NCI-H2107 (cell line): Measurements from ENCODE around the gene USP32.
"Not testable (repeated sequence)": the region's sequence is repeated elsewhere in the genome, so short reads cannot be mapped to it uniquely, and the experiment has no call there.

Experiments
- DNase-seq: peaks from one replicate; lab custom pipeline; 2025; lab: John Stamatoyannopoulos, UW

The USP32 gene

GRCh38 chr17:60403523-60403810 is 11.5 kb upstream of the USP32 start:
- DNase-seq: no peak

GRCh38 chr17:60401819-60402218 is 9.9 kb upstream of the USP32 start:
- no peak for DNase-seq

GRCh38 chr17:60398227-60398959 is 6.5 kb upstream of the USP32 start:
- no peak for DNase-seq

GRCh38 chr17:60396412-60396811 is 4.5 kb upstream of the USP32 start:
- DNase-seq: no peak

GRCh38 chr17:60395508-60396065 is 3.7 kb upstream of the USP32 start:
- DNase-seq: no peak

- no peak for DNase-seq
Measured at GRCh38 chr17:60393840-60394723, 2.1 kb upstream of the USP32 start.

- peak; percentile 64 for DNase-seq
Measured at GRCh38 chr17:60392845-60393702, 1.1 kb upstream of the USP32 start.

- no peak for DNase-seq
Measured at GRCh38 chr17:60391471-60392041, 377 bp downstream of the USP32 start.

GRCh38 chr17:60390925-60391470 is 935 bp downstream of the USP32 start:
- no peak for DNase-seq

GRCh38 chr17:60390186-60390585 is 1.7 kb downstream of the USP32 start:
- no peak for DNase-seq

- no peak for DNase-seq
Measured at GRCh38 chr17:60388742-60389141, 3.2 kb downstream of the USP32 start.

- DNase-seq: no peak
Measured at GRCh38 chr17:60387666-60388065, 4.3 kb downstream of the USP32 start.

GRCh38 chr17:60386147-60387058 is 5.5 kb downstream of the USP32 start:
- no peak for DNase-seq

GRCh38 chr17:60384921-60385320 is 7.0 kb downstream of the USP32 start:
- not testable (repeated sequence) for DNase-seq

- no peak for DNase-seq
Measured at GRCh38 chr17:60383379-60383778, 8.6 kb downstream of the USP32 start.

- no peak for DNase-seq
Measured at GRCh38 chr17:60381958-60382357, 10.0 kb downstream of the USP32 start.

GRCh38 chr17:60379461-60379860 is 12.5 kb downstream of the USP32 start:
- not testable (repeated sequence) for DNase-seq

- DNase-seq: not testable (repeated sequence)
Measured at GRCh38 chr17:60378187-60378586, 13.7 kb downstream of the USP32 start.

GRCh38 chr17:60372790-60373483 is 19.0 kb downstream of the USP32 start:
- DNase-seq: no peak
